Esophagus muscularis mucosa (tissue), 4 donors: ENCODE measurements around the gene RPS29. TPM values are rescaled to one million over a fixed set of nuclear protein-coding genes. Genes with fewer than 3 reads are reported as not detected.

Source experiments
- DNase-seq: peaks from one replicate; pipeline ENCODE4 v3.0.0-alpha.2; 2017; ENCODE audit errors: extremely low spot score
- H3K27ac ChIP-seq, 4 donors: fragments of 200-600 bp; sonication (generic); replicated peaks in 1 of 4; 1 replicate in 3 of 4; 2 replicates in 1 of 4; pipeline ENCODE4 v1.5.1; 2016 to 2019; ENCODE audit warnings: mild to moderate bottlenecking in 1 of 4
- H3K27me3 ChIP-seq, 4 donors: fragments of 200-600 bp; sonication (generic); one replicate each; pipeline versions ENCODE4 v1.5.1 to v1.6.0; 2016 to 2019
- H3K36me3 ChIP-seq, 4 donors: fragments of 200-600 bp; sonication (generic); one replicate each; pipeline ENCODE4 v1.5.1; 2016 to 2019
- H3K4me1 ChIP-seq, 4 donors: fragments of 200-600 bp; sonication (generic); one replicate each; pipeline ENCODE4 v1.5.1; 2016 to 2019
- H3K4me3 ChIP-seq, 4 donors: fragments of 200-600 bp; sonication (generic); 1 replicate in 2 of 4; 2 replicates in 2 of 4; pipeline ENCODE4 v1.5.1; 2016 to 2019; ENCODE audit warnings: mild to moderate bottlenecking in 4 of 4, moderate library complexity in 1 of 4
- H3K9me3 ChIP-seq, 4 donors: fragments of 200-600 bp; sonication (generic); 1 replicate in 3 of 4; 2 replicates in 1 of 4; pipeline ENCODE4 v1.5.1; 2016 to 2019
- EP300 ChIP-seq: sonication (generic); formaldehyde crosslinking; IDR thresholded peaks from one replicate; pipeline ENCODE4 v1.6.1; 2017; ENCODE audit warnings: antibody characterized with exemption
- POLR2A ChIP-seq: fragments of 450-650 bp; IDR thresholded peaks from one replicate; pipeline ENCODE4 v1.6.1; 2017; ENCODE audit warnings: antibody characterized with exemption, moderate library complexity, mild to moderate bottlenecking, low read depth
- POLR2AphosphoS5 ChIP-seq, 2 donors: sonication (generic); formaldehyde crosslinking; IDR thresholded peaks; one replicate each; pipeline ENCODE4 v1.6.1; 2017; ENCODE audit warnings: antibody characterized with exemption in 2 of 2
- WGBS: methylation state at CpG from one replicate; pipeline ENCODE4 v1.1.5; 2018; 5-methylcytosine and 5-hydroxymethylcytosine counted together
- intact Hi-C: fragments of 100-400 bp; cut with DNase I; formaldehyde crosslinking; loops from one replicate; pipeline ENCODE4 v1.15.1; 2023
- small RNA-seq, 3 donors: library from RNA; depleted of rRNA; stranded (forward); fragments of <200 nt; gene quantifications; one replicate each; pipeline ENCODE3, GENCODE V24; 2016
- total RNA-seq, 4 donors: library from RNA; depleted of rRNA; stranded (reverse); fragments of >200 nt; gene quantifications; one replicate each; pipeline versions ENCODE4 v1.1.0 to v1.2.1, GENCODE V29; 2016
- TF ChIP-seq, protein P1 (sequence below), 3 experiments: fragments of 200-600 bp in 2 of 3; fragments of 450-650 bp in 1 of 3; sonication (generic) in 2 of 3; IDR thresholded peaks; one replicate each; pipeline ENCODE4 v1.5.1; 2017 to 2019; ENCODE audit warnings: antibody characterized with exemption in 3 of 3, mild to moderate bottlenecking in 2 of 3, moderate library complexity in 1 of 3

Gene RPS29
- total RNA-seq, 4 donors from 2014 or later: 795 to 7,884 (median 5,092) TPM

DNA sequence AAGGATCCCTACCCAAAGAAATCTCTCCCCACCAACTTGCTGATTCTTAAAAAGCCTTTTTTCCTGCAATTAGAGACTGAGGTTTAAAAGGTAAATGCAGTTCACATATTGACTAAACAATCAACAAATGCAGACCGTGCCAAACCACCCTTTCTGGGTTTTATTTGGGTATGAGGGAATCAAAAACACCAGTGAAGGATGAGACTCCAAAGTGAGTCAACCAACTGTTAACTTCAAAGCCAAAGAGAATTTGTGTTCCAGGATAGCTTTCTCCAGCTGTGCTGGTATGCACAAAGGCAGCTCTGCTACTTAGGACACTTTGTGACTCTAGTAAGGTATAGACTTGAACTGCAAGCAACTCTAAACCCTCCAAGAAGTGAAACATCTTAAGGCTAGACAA lies 39.4 kb downstream of the RPS29 start:
- 59% methylated on average over 1 of the region's 1 CpG for WGBS
- H3K27me3 ChIP-seq: no peaks in the 10 kb centered on the region
- TF ChIP-seq POLR2AphosphoS5 (IDR thresholded peaks at IDR 0.05) (no peak), EP300 (no peak), POLR2A (no peak)
- TF ChIP-seq, protein P1, sequence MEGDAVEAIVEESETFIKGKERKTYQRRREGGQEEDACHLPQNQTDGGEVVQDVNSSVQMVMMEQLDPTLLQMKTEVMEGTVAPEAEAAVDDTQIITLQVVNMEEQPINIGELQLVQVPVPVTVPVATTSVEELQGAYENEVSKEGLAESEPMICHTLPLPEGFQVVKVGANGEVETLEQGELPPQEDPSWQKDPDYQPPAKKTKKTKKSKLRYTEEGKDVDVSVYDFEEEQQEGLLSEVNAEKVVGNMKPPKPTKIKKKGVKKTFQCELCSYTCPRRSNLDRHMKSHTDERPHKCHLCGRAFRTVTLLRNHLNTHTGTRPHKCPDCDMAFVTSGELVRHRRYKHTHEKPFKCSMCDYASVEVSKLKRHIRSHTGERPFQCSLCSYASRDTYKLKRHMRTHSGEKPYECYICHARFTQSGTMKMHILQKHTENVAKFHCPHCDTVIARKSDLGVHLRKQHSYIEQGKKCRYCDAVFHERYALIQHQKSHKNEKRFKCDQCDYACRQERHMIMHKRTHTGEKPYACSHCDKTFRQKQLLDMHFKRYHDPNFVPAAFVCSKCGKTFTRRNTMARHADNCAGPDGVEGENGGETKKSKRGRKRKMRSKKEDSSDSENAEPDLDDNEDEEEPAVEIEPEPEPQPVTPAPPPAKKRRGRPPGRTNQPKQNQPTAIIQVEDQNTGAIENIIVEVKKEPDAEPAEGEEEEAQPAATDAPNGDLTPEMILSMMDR (IDR thresholded peaks at IDR 0.05): no peak
- intact Hi-C loops: no loop called here
- no peak for DNase-seq
- H3K9me3 ChIP-seq: no peaks in the 10 kb centered on the region
- H3K36me3 ChIP-seq: no peaks in the 10 kb centered on the region
- no peak overlapping the region for H3K27ac ChIP-seq
- no peaks in the 10 kb centered on the region for H3K4me1 ChIP-seq
- no peak overlapping the region for H3K4me3 ChIP-seq

DNA sequence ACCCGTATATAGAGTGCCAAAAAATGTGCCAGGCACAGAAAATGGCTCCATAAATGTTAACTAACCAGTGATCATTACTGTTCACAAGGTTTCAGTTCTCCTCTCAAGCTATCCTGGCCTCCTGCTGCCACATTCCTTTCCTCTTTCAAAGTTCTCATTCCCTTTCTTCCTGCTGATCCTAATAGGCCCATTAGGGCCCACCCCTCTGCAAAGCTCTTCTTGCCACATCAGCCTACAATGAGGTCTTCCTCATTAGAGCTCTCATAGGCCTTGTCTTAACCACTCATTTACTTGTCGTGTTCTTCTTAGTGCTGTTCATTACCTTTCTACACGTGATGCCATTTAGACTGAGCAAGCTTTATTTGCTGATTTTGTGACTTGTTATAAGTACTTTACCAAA lies 40.5 kb downstream of the RPS29 start:
- 89% methylated on average over 3 of the region's 3 CpGs for WGBS
- Histone ChIP-seq H3K27me3 (no peaks in the 10 kb centered on the region), H3K4me1 (no peaks in the 10 kb centered on the region), H3K36me3 (no peaks in the 10 kb centered on the region), H3K4me3 (no peak overlapping the region), H3K9me3 (no peaks in the 10 kb centered on the region), H3K27ac (no peak overlapping the region)
- DNase-seq: peak; percentile 72
- intact Hi-C loops: no loop called here
- TF ChIP-seq EP300 (no peak), POLR2A (no peak), POLR2AphosphoS5 (IDR thresholded peaks at IDR 0.05) (no peak)
- TF ChIP-seq, protein P1 (IDR thresholded peaks at IDR 0.05): no peak

DNA sequence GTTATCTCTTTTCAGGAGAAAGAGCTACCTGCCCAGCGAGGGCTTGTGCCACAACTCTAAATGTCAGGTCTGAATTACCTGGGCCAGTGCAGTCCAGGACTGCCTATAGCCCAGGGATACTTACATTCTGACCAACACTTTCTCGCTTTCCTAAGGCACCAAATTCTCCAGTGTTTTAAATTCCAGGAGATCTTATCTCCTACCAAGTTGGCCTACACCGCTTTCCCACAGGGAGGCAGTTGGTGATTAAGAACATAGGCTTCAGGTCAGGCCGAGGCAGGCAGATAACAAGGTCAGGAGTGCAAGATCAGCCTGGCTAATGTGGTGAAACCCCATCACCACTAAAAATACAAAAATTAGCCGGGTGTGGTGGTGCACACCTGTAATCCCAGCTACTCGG lies 41.1 kb downstream of the RPS29 start:
- H3K36me3 ChIP-seq: no peaks in the 10 kb centered on the region
- H3K4me1 ChIP-seq: no peaks in the 10 kb centered on the region
- no peak for TF ChIP-seq POLR2A
- TF ChIP-seq EP300: no peak
- TF ChIP-seq, protein P1 (IDR thresholded peaks at IDR 0.05): no peak
- no peak for TF ChIP-seq POLR2AphosphoS5 (IDR thresholded peaks at IDR 0.05)
- H3K4me3 ChIP-seq: no peak overlapping the region
- H3K27me3 ChIP-seq: no peaks in the 10 kb centered on the region
- 81% methylated on average over 6 of the region's 6 CpGs for WGBS
- DNase-seq: no peak
- no peak overlapping the region for H3K27ac ChIP-seq
- H3K9me3 ChIP-seq: no peaks in the 10 kb centered on the region
- intact Hi-C loops: no loop called here

DNA sequence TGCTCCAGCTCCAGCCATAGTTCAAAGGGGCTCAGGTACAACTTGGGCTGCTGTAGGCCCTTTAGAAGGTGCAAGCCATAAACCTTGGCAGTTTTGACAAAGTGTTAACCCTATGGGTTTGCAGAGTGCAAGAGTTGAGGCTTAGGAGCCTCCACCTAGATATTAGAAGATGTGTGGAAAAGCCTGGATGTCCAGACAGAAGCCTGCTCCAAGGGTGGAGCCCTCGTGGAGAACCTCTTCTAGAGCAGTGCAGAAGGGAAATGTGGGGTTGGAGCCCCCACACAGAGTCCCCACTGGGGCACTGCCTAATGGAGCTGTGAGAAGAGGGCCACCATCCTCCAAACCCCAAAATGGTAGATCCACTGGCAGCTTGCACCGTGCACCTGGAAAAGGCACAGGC lies 45.1 kb downstream of the RPS29 start:
- H3K27ac ChIP-seq: no peak overlapping the region
- H3K27me3 ChIP-seq: no peaks in the 10 kb centered on the region
- no peaks in the 10 kb centered on the region for H3K36me3 ChIP-seq
- TF ChIP-seq, protein P1 (IDR thresholded peaks at IDR 0.05): no peak
- TF ChIP-seq POLR2AphosphoS5 (IDR thresholded peaks at IDR 0.05): no peak
- no peak for TF ChIP-seq POLR2A
- no peak for TF ChIP-seq EP300
- H3K4me3 ChIP-seq: no peak overlapping the region
- WGBS: 85% methylated on average over 2 of the region's 2 CpGs
- H3K9me3 ChIP-seq: no peaks in the 10 kb centered on the region
- intact Hi-C loops: no loop called here
- no peak for DNase-seq
- no peaks in the 10 kb centered on the region for H3K4me1 ChIP-seq

DNA sequence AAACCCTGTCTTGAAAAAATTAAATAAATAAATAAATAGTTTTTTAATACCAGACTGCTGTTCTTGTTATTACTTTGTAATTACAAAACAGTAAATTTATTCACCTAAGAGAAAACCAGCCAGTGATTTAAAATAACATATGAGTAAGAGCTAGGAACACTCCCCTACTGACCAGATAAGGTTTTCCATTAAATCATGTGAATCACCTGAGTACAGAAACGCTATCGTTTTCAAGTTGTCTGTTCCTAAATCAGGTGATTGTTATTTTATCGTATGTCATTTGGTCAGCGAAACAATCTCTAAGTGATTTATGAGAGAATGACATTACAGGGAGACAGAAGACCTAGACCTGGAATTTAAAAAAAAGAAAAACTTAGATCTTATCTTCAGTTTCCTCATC lies 47.3 kb downstream of the RPS29 start:
- no peaks in the 10 kb centered on the region for H3K4me1 ChIP-seq
- DNase-seq: no peak
- no peaks in the 10 kb centered on the region for H3K36me3 ChIP-seq
- no peaks in the 10 kb centered on the region for H3K9me3 ChIP-seq
- no peaks in the 10 kb centered on the region for H3K27me3 ChIP-seq
- no peak overlapping the region for H3K4me3 ChIP-seq
- no peak for TF ChIP-seq POLR2AphosphoS5 (IDR thresholded peaks at IDR 0.05)
- H3K27ac ChIP-seq: no peak overlapping the region
- WGBS: 93% methylated on average over 4 of the region's 4 CpGs
- intact Hi-C loops: no loop called here

Small RNA genes lying within 50 kb of the gene (small RNA-seq; reads per million reads assigned to genes)
- gene AL139099.3: 0 reads per million in 3 donors
- 0 reads per million in 3 donors for gene AL139099.4
- 0 reads per million in 3 donors for gene RF00019
- 0 reads per million in 3 donors for gene RNA5SP384

Other genes with a start within 250 kb of the RPS29 start
- 10 to 100 TPM in 2 of 4 donors, 1 to 10 TPM in 2; 8.6 to 17.8 (median 10.3) TPM for gene LRR1, start 12.6 kb upstream of the RPS29 start, total RNA-seq
- 100 to 1,000 TPM; 200 to 323 (median 277) TPM for gene RPL36AL, start 34.2 kb upstream of the RPS29 start, total RNA-seq
- gene MGAT2, start 34.4 kb upstream of the RPS29 start, total RNA-seq: 10 to 100 TPM; 20.3 to 29.5 (median 24.1) TPM
- 1 to 10 TPM; 6.5 to 8.8 (median 7.6) TPM for gene DNAAF2, start 48.9 kb upstream of the RPS29 start, total RNA-seq
- under 1 TPM in 3 of 4 donors, not detected in 1; 0.39 to 0.83 (median 0.46) TPM for gene POLE2, start 101.8 kb upstream of the RPS29 start, total RNA-seq
- 1 to 10 TPM; 7.6 to 8.3 (median 8.0) TPM for gene KLHDC1, start 106.7 kb upstream of the RPS29 start, total RNA-seq
- 100 to 1,000 TPM in 1 of 4 donors, 10 to 100 TPM in 3; 72.2 to 102 (median 85.8) TPM for gene KLHDC2, start 181.8 kb upstream of the RPS29 start, total RNA-seq